ENCODE data around the gene NME9. TPM values are rescaled to one million over a fixed set of nuclear protein-coding genes. Genes with fewer than 3 reads are reported as not detected.

NME9 gene
- total RNA-seq, 2 donors from 2014 or later = 0.40 to 1.3 TPM

DNA sequence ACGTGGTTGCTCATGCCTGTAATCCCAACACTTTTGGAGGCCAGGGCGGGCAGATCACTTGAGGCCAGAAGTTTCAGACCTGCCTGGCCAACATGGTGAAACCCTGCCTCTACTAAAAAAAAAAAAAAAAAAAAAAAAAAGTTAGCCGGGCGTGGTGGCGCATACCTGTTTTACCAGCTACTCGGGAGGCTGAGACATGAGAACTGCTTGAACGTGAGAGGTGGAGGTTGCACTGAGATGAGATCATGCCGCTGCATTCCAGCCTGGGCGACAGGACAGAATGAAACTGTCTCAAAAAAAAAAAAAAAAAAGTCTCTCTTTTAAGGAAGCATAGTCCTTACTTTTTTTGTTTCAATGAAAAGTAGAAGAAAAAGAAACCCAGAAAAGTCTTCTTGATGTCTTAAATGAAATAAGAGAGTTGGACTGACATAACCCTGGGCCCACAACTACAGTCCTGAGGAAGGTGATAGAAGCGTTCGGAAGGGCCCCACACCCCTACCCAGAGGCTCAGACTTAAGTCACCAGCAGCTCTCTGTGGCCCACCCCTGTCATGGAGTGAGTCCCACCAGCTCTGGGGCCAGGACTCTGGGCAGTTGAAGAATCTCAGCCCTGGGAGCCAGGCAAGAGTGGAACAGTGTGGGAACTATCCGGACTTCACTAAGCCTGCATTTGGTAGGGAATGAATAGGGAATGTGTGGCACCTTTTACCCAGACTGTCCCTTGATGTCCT, 2.6 kb downstream of the NME9 start:
- no peaks in the 10 kb centered on the region for H3K36me3 Mint-ChIP-seq (ENCODE audit: low read depth)
- Histone ChIP-seq H3K9me3 (ENCODE audit: control insufficient read depth, low read length) (no peaks in the 10 kb centered on the region), H3K9ac (ENCODE audit: extremely low read depth, low read length, poor library complexity, severe bottlenecking) (no peak overlapping the region), H3K27me3 (ENCODE audit: control insufficient read depth, insufficient read depth, low read length, poor library complexity, severe bottlenecking) (no peaks in the 10 kb centered on the region), H3K27ac (ENCODE audit: low read depth, low read length) (no peak overlapping the region), H3K36me3 (ENCODE audit: control insufficient read depth, insufficient read depth, low read length) (no peaks in the 10 kb centered on the region), H3K4me3 (ENCODE audit: low read length) (no peak overlapping the region), H3K4me1 (ENCODE audit: control insufficient read depth, insufficient read depth, low read length) (no peaks in the 10 kb centered on the region)
- H3K27me3 Mint-ChIP-seq (ENCODE audit: insufficient read depth) = peaks cover 2% of the 10 kb centered on the region
- no peak overlapping the region for H3K27ac Mint-ChIP-seq
- TF ChIP-seq, protein P1, sequence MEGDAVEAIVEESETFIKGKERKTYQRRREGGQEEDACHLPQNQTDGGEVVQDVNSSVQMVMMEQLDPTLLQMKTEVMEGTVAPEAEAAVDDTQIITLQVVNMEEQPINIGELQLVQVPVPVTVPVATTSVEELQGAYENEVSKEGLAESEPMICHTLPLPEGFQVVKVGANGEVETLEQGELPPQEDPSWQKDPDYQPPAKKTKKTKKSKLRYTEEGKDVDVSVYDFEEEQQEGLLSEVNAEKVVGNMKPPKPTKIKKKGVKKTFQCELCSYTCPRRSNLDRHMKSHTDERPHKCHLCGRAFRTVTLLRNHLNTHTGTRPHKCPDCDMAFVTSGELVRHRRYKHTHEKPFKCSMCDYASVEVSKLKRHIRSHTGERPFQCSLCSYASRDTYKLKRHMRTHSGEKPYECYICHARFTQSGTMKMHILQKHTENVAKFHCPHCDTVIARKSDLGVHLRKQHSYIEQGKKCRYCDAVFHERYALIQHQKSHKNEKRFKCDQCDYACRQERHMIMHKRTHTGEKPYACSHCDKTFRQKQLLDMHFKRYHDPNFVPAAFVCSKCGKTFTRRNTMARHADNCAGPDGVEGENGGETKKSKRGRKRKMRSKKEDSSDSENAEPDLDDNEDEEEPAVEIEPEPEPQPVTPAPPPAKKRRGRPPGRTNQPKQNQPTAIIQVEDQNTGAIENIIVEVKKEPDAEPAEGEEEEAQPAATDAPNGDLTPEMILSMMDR (conservative IDR thresholded peaks at IDR 0.05) = no peak
- peaks cover 20% of the 10 kb centered on the region for H3K4me1 Mint-ChIP-seq
- H3K4me3 Mint-ChIP-seq = no peak overlapping the region
- WGBS, 2 experiments (ENCODE audit: insufficient coverage in 1 of 2, insufficient read length in 1 of 2) = 94 to 100% methylated on average over 5 to 12 of the region's 12 CpGs
- DNase-seq = no peak
- no peaks in the 10 kb centered on the region for H3K9me3 Mint-ChIP-seq

DNA sequence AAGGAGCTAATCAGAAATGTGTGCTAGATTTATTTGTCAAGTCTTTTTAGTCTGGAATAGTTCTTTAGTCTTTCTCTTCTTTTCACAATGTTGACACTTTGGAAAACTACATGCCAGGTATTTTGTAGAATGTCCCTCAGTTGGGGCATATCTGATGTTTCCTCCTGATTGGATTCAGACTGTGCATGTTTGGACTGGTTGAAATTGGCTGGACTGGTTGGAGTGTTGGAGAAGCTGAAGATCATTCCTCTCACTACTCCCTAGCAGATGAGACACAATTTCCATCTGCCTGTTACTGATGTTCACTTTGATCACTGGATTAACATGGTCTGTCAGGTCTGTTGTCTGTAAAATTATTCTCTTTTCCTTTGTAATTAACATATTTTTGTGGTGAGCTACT, 3.7 kb downstream of the NME9 start:
- peaks cover 20% of the 10 kb centered on the region for H3K4me1 Mint-ChIP-seq
- no peak for DNase-seq
- H3K27ac Mint-ChIP-seq = no peak overlapping the region
- no peaks in the 10 kb centered on the region for H3K9me3 ChIP-seq (ENCODE audit: control insufficient read depth, low read length)
- no peaks in the 10 kb centered on the region for H3K4me1 ChIP-seq (ENCODE audit: control insufficient read depth, insufficient read depth, low read length)
- no peak overlapping the region for H3K4me3 Mint-ChIP-seq
- TF ChIP-seq, protein P1 (conservative IDR thresholded peaks at IDR 0.05) = no peak
- no peaks in the 10 kb centered on the region for H3K27me3 ChIP-seq (ENCODE audit: control insufficient read depth, insufficient read depth, low read length, poor library complexity, severe bottlenecking)
- H3K27ac ChIP-seq (ENCODE audit: low read depth, low read length) = no peak overlapping the region
- peaks cover 2% of the 10 kb centered on the region for H3K27me3 Mint-ChIP-seq (ENCODE audit: insufficient read depth)
- H3K9ac ChIP-seq (ENCODE audit: extremely low read depth, low read length, poor library complexity, severe bottlenecking) = no peak overlapping the region
- no peaks in the 10 kb centered on the region for H3K36me3 ChIP-seq (ENCODE audit: control insufficient read depth, insufficient read depth, low read length)
- no peak overlapping the region for H3K4me3 ChIP-seq (ENCODE audit: low read length)
- no peaks in the 10 kb centered on the region for H3K36me3 Mint-ChIP-seq (ENCODE audit: low read depth)
- H3K9me3 Mint-ChIP-seq = no peaks in the 10 kb centered on the region

DNA sequence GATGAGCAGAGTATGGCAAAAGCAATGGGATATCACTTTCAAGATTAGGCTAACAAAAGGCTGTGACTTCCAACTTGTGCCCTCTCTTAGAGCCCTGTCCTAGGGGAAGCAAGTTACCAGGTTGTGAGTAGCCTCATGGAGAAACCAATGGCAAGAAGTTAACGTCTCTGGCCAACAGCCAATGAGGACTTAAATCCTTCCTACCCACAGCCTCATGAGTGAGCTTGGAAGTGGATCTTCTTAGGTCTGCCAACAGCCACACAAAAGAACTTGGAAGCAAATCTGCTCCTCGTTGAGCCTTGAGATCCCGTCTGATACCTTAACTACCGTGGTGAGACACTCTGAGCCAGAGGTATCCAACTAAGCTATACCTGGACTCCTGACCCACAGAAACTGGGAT, 5.7 kb downstream of the NME9 start:
- H3K27ac ChIP-seq (ENCODE audit: low read depth, low read length) = no peak overlapping the region
- no peaks in the 10 kb centered on the region for H3K27me3 ChIP-seq (ENCODE audit: control insufficient read depth, insufficient read depth, low read length, poor library complexity, severe bottlenecking)
- peaks cover 16% of the 10 kb centered on the region for H3K4me1 Mint-ChIP-seq
- H3K9me3 ChIP-seq (ENCODE audit: control insufficient read depth, low read length) = no peaks in the 10 kb centered on the region
- WGBS, 2 experiments (ENCODE audit: insufficient coverage in 1 of 2, insufficient read length in 1 of 2) = 94 to 95% methylated on average over 3 to 4 of the region's 4 CpGs
- H3K9me3 Mint-ChIP-seq = no peaks in the 10 kb centered on the region
- H3K36me3 ChIP-seq (ENCODE audit: control insufficient read depth, insufficient read depth, low read length) = no peaks in the 10 kb centered on the region
- no peak overlapping the region for H3K4me3 ChIP-seq (ENCODE audit: low read length)
- peaks cover 5% of the 10 kb centered on the region for H3K27me3 Mint-ChIP-seq (ENCODE audit: insufficient read depth)
- no peaks in the 10 kb centered on the region for H3K4me1 ChIP-seq (ENCODE audit: control insufficient read depth, insufficient read depth, low read length)
- no peaks in the 10 kb centered on the region for H3K36me3 Mint-ChIP-seq (ENCODE audit: low read depth)
- no peak overlapping the region for H3K27ac Mint-ChIP-seq
- no peak overlapping the region for H3K9ac ChIP-seq (ENCODE audit: extremely low read depth, low read length, poor library complexity, severe bottlenecking)
- DNase-seq = no peak
- H3K4me3 Mint-ChIP-seq = no peak overlapping the region
- TF ChIP-seq, protein P1 (conservative IDR thresholded peaks at IDR 0.05) = no peak

Measured in endodermal cell (in vitro differentiated cells).